Embryonic facial prominence (tissue), 1 donor: ENCODE measurements around the gene CCT8.
"Not testable (repeated sequence)": the region's sequence is repeated elsewhere in the genome, so short reads cannot be mapped to it uniquely, and the experiment has no call there.

ENCODE experiments used
- DNase-seq: peaks from one replicate; pipeline ENCODE4 v3.0.0-alpha.2; 2016; ENCODE audit errors: extremely low spot score

The CCT8 gene

DNA sequence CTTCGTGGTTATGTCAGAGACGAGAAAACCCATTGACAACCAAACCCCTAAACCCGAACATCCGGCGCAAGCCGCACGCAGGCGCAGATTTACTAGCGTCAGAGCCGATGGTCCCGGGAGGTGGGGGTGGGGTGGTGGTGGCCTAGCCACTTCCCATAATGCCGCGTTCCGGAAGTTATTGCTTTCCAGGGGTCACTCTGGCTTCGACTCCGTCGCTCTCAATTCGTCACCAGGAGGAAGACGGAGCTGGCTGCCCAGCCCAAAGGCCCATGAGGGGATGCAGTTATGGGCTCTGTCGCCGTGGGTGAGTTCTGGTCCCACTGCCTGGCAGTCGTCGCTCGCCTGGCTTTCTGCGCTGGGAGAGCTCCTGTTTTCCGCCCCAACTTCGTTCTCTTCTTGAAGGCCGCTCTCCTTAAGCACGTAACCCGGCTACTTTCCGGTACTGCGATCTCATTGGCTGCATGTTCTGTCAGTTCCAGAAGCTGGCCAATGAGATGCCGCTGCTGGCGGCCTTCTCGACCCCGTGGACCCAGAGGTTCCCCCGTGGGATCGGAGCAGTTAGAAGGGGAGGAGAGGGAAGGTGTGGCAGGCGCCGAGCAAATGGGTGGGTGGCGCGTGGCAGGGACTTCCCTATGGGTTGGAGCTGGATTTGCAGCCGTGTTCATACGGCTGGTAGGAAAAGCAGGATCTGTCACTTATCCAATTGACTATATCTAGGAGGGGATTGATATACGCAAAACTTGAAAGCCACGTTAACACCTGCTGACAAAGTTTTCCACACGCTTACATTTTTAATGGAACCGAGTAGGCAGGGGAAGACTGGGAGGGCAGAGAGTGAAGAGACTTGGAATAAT lies 48.7 kb downstream of the CCT8 start, which contains the start of gene USP16:
Gene USP16, plus strand, starts transcription at position 195 of the 854 bp plus-strand sequence. CDS start 3,246 bp downstream, outside the sequence.
- DNase-seq: peak; percentile 93

DNA sequence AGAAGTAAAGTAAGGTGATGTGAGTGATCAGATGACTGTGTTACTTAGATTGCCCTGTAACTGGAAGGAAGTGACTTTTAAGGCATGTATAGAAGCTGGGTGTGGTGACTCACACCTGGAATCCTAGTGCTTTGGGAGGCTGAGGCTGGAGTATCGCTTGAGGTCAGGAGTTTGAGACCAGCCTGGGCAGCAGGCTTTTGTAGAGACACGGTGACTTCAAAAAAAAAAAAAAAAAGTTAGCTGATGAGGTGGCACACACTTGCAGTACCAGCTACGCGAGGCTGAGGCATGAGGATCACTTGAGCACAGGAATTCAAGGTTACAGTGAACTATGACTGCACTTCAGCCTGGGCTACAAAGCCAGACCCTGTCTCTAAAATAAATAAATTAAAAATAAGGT lies 51.3 kb downstream of the CCT8 start:
- DNase-seq: no peak

DNA sequence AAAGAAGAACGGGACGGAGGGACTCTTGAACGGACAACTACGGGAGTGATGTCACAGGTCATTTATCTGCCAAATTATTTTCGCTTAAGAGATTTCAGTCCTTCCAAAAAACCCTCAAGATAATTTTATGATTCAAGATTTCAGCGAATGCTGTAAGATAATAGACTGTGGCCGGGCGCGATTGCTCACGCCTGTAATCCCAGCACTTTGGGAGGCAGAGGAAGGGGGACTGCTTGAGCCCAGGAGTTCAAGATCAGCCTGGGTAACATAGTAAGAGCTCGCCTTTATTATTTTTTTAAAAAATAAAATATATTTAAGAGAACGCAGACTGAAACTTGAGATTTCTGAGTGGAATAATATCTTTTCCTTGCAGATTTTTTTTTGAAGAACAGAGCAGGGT lies 54.9 kb downstream of the CCT8 start:
- DNase-seq: no peak

DNA sequence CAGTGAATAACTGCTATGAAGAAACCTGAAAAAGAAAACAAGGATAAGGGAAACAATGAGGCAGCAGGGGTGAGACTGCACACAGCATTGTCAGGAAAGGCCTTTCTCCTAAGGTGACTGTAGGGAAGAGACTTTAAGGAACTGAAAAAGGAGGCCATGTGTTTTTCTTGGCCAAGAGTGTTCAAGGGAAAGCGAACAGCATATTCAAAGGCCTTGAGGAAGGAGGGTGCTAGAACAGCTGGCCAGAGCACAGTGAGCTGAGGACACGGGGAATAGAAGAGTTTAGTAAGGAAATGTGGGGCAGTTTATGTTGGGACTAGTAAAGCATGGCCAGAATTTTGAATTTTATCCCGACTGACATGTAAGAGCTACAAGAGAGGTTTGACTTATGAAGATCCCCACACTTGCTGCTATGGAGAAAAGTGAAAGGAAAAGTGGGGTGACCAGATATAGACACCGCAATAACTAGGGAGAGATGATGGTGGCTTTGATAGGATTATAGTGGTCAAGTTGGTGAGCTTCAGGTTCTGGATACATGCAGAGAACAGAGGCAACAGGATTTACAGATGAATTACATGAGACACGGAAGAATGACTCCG lies 55.7 kb downstream of the CCT8 start:
- DNase-seq: no peak

DNA sequence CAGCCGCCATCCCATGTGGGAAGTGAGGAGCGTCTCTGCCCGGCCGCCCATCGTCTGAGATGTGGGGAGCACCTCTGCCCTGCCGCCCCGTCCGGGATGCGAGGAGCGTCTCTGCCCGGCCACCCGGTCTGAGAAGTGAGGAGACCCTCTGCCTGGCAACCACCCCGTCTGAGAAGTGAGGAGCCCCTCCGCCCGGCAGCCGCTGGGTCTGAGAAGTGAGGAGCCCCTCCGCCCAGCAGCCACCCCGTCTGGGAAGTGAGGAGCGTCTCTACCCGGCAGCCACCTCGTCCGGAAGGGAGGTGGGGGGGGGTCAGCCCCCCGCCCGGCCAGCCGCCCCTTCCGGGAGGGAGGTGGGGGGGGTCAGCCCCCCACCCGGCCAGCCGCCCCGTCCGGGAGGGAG lies 62.2 kb downstream of the CCT8 start:
- not testable (repeated sequence) for DNase-seq

DNA sequence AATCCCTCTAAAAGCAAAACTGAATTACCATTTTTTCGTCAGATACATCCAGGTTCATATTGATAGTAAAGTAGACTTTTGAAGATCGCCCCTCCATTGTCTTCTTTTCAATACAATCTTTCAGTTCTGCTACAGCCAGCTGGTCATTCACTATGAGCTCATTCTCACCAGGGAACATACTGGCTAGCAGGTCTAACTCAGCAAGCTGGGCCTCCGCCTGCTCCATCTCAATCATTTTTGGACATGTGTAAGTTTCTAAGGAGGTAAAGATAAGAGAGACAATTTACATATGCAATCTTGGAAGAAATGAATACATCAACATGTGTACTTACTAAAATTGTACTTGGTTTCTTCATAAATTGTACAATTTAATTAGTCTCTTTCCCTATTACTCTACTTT lies 65.1 kb downstream of the CCT8 start:
- DNase-seq: no peak

DNA sequence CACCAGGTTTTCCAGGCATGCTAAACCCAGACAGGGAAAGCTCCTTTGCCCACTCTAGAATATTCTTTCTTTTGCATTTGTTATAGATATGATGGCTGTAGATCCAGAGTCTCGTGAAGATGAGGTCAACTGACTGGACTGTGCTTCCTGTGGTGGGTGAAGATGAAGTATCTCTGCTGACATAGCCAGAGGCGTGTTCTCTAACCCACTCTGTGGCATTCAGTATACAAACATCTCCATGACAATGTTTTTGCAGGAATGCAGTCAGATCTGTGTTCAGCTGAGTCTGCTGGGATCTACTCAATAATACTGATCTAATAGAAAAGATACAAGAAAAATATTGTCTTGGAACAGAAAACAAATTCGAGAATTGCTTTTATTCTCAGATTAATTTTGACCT lies 65.6 kb downstream of the CCT8 start:
- no peak for DNase-seq

DNA sequence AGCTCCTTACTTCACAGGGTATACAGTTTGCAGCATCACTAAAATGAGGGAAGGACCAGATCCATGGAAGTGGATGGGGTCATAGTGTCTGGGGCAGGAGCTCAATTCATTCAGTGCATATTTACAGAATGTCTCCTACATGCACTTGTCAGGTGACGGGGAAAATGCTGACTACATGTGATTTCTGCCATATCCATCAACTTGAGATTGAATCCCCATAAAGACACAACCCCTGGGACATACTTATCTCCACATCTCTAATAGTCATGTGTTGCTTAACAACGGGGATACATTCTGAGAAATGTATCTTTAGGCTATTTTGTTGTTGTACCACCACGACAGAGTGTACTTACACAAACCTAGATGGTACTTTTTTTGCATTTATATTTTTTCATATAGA lies 66.3 kb downstream of the CCT8 start:
- no peak for DNase-seq
